ENCODE data around the gene ZSWIM1. TPM values are rescaled to one million over a fixed set of nuclear protein-coding genes. Genes with fewer than 3 reads are reported as not detected.
A peak's percentile ranks its signal among the peaks of the same experiment; 100 is the strongest.

ZSWIM1 gene
- total and polyA plus RNA-seq, 2 of the 4 experiments (the other 2 are of a cell fraction), result 4.2 to 10.0 TPM

- Histone ChIP-seq H3K23ac (ENCODE audit: low read depth, low read length) (no peak overlapping the region), H2BK120ac (ENCODE audit: low read depth, low read length) (no peak overlapping the region), H3K4me2 (ENCODE audit: low read depth, low read length) (no peak overlapping the region), H4K5ac (ENCODE audit: low read depth, low read length) (no peak overlapping the region), H4K91ac (ENCODE audit: insufficient read depth, low read depth, low read length) (no peak overlapping the region), H3K14ac (replicated peaks; ENCODE audit: low read depth, low read length) (no peak overlapping the region), H3K9ac (ENCODE audit: low read depth, low read length) (no peak overlapping the region), H4K8ac (ENCODE audit: low read depth in 2 of 2, low read length in 2 of 2) (no peak overlapping the region), H2BK5ac (ENCODE audit: low read depth, low read length, poor library complexity, severe bottlenecking) (no peak overlapping the region), H3K4me3 (ENCODE audit: insufficient read depth, low read depth, low read length) (no peak overlapping the region), H3K27ac (ENCODE audit: insufficient read depth, low read length) (no peak overlapping the region), H2AFZ (replicated peaks; ENCODE audit: low read length, poor library complexity) (no peak overlapping the region), H3K4me1 (ENCODE audit: control insufficient read depth, insufficient read depth, low read length) (peaks cover 4% of the 10 kb centered on the region), H3K9me3 (ENCODE audit: control insufficient read depth, insufficient read depth, low read length) (no peaks in the 10 kb centered on the region), H3K4ac (ENCODE audit: low read depth, low read length) (no peak overlapping the region), H3K56ac (ENCODE audit: extremely low read depth, insufficient read depth, low read length) (no peak overlapping the region), H3K79me1 (ENCODE audit: low read depth in 1 of 2, low read length in 2 of 2) (peaks cover 11 to 24% of the 10 kb centered on the region in 2 experiments), H2BK20ac (ENCODE audit: low read depth, low read length) (no peak overlapping the region), H2BK15ac (ENCODE audit: low read depth, low read length) (no peak overlapping the region), H2AK9ac (replicated peaks; ENCODE audit: low read depth, low read length, poor library complexity) (peak overlapping the region; percentile 13), H3K18ac (ENCODE audit: low read depth, low read length) (no peak overlapping the region), H3K9me1 (ENCODE audit: insufficient read depth, low read length) (peaks cover 19% of the 10 kb centered on the region), H4K20me1 (ENCODE audit: insufficient read depth, low read length) (peaks cover 5% of the 10 kb centered on the region), H3K27me3 (ENCODE audit: control insufficient read depth, insufficient read depth, low read length) (no peaks in the 10 kb centered on the region), H3K36me3 (ENCODE audit: control insufficient read depth, insufficient read depth, low read length) (peaks cover 57% of the 10 kb centered on the region), H2AK5ac (ENCODE audit: low read depth, low read length) (no peak overlapping the region)
- no TSS peak for BruUV-seq (replicated peaks)
- DNase-seq (no peak), ATAC-seq (ENCODE audit: low read depth) (no peak)
- POLR2A ChIA-PET (ENCODE audit: unreplicated experiment), result no interaction called here
- 95% methylated on average over 20 of the region's 25 CpGs; no CpG with 5 or more reads in 1 of the 2 experiments for WGBS, 2 experiments (ENCODE audit: extremely low coverage in 2 of 2, insufficient read length in 1 of 2)
- CTCF ChIA-PET, result no interaction called here
- in situ Hi-C loops (cut with MboI; ENCODE audit: low sequenced_read_pairs) (no loop called here), intact Hi-C loops (cut with micrococcal nuclease) (no loop called here), dilution Hi-C loops (cut with HindIII; ENCODE audit: low sequenced_read_pairs, unreplicated experiment) (no loop called here)
- TF ChIP-seq RFX5 (IDR thresholded peaks at IDR 0.05; ENCODE audit: low read depth, low read length) (no peak), POLR2A (IDR thresholded peaks at IDR 0.05; ENCODE audit: low read depth, low read length) (no peak), MAZ (IDR thresholded peaks at IDR 0.05; ENCODE audit: borderline replicate concordance, low read depth, low read length) (no peak), FOS (IDR thresholded peaks at IDR 0.05; ENCODE audit: low read depth, low read length) (no peak), RAD21 (IDR thresholded peaks at IDR 0.05; ENCODE audit: low read length) (no peak), NFE2L2 (IDR thresholded peaks at IDR 0.05; ENCODE audit: low read depth, low read length) (no peak), CEBPB (IDR thresholded peaks at IDR 0.05; ENCODE audit: low read depth, low read length) (no peak)
Observed at GRCh38 chr20:45840700-45841198, 40.3 kb upstream of the ZSWIM1 start.
